H9 (cell line): ENCODE measurements around the gene STXBP1. TPM values are rescaled to one million over a fixed set of nuclear protein-coding genes. Genes with fewer than 3 reads are reported as not detected.

Experiments
- DNase-seq: peaks from one replicate; pipeline ENCODE4 v3.0.0-alpha.2; 2017
- H2AFZ ChIP-seq: one replicate; pipeline ENCODE4 v1.6.1; 2013; ENCODE audit warnings: mild to moderate bottlenecking, low read length, control low read depth, moderate library complexity
- H2AK5ac ChIP-seq: 2 replicates; pipeline ENCODE4 v1.6.1; 2013; ENCODE audit warnings: low read length, control low read depth, mixed read lengths; ENCODE audit not compliant: insufficient read length
- H2BK120ac ChIP-seq: one replicate; pipeline ENCODE4 v1.6.1; 2013; ENCODE audit warnings: low read depth, mild to moderate bottlenecking, low read length, control low read depth, inconsistent platforms; ENCODE audit not compliant: poor library complexity, severe bottlenecking
- H2BK12ac ChIP-seq: 2 replicates; pipeline ENCODE4 v1.6.1; 2013; ENCODE audit warnings: low read length, control low read depth, mixed read lengths, low read depth; ENCODE audit not compliant: insufficient read length
- H2BK15ac ChIP-seq: 2 replicates; pipeline ENCODE4 v1.6.1; 2013; ENCODE audit warnings: low read depth, low read length, control low read depth
- H2BK20ac ChIP-seq: one replicate; pipeline ENCODE4 v1.6.1; 2013; ENCODE audit warnings: low read depth, mild to moderate bottlenecking, low read length, control low read depth, inconsistent platforms; ENCODE audit not compliant: poor library complexity, severe bottlenecking
- H2BK5ac ChIP-seq: 2 replicates; pipeline ENCODE4 v1.6.1; 2013; ENCODE audit warnings: low read length, control low read depth, mixed read lengths; ENCODE audit not compliant: insufficient read length
- H3K14ac ChIP-seq: 2 replicates; pipeline ENCODE4 v1.6.1; 2013; ENCODE audit warnings: low read length, control low read depth; ENCODE audit not compliant: insufficient read depth
- H3K18ac ChIP-seq: 2 replicates; pipeline ENCODE4 v1.6.1; 2013; ENCODE audit warnings: low read depth, mild to moderate bottlenecking, mixed read lengths, low read length, control low read depth; ENCODE audit not compliant: insufficient read length
- H3K23ac ChIP-seq: 2 replicates; pipeline ENCODE4 v1.6.1; 2013; ENCODE audit warnings: low read length, control low read depth, mixed read lengths, low read depth; ENCODE audit not compliant: insufficient read length
- H3K23me2 ChIP-seq: 2 replicates; pipeline ENCODE4 v1.6.1; 2013; ENCODE audit warnings: low read depth, mild to moderate bottlenecking, mixed read lengths, low read length, control low read depth; ENCODE audit not compliant: insufficient read length, poor library complexity, severe bottlenecking
- H3K27ac ChIP-seq: 2 replicates; pipeline ENCODE4 v1.5.1; 2013; ENCODE audit warnings: low read length, control low read depth, mixed read lengths, low read depth; ENCODE audit not compliant: insufficient read length
- H3K27me3 ChIP-seq: 2 replicates; pipeline ENCODE4 v1.6.1; 2013; ENCODE audit warnings: low read length, control low read depth, inconsistent platforms; ENCODE audit not compliant: insufficient read depth
- H3K4ac ChIP-seq: 2 replicates; pipeline ENCODE4 v1.6.1; 2013; ENCODE audit warnings: low read depth, mild to moderate bottlenecking, control low read depth, inconsistent platforms, low read length, moderate library complexity
- H3K4me1 ChIP-seq: 2 replicates; pipeline ENCODE4 v1.6.1; 2013; ENCODE audit warnings: low read length, control low read depth, inconsistent platforms; ENCODE audit not compliant: insufficient read depth
- H3K4me2 ChIP-seq: 2 replicates; pipeline ENCODE4 v1.6.1; 2013; ENCODE audit warnings: low read length, control low read depth, mixed read lengths; ENCODE audit not compliant: insufficient read length, insufficient read depth
- H3K56ac ChIP-seq: 2 replicates; pipeline ENCODE4 v1.6.1; 2013; ENCODE audit warnings: low read depth, mild to moderate bottlenecking, mixed read lengths, low read length, control low read depth; ENCODE audit not compliant: insufficient read length
- H3K79me1 ChIP-seq: 2 replicates; pipeline ENCODE4 v1.6.1; 2013; ENCODE audit warnings: low read depth, mild to moderate bottlenecking, moderate library complexity, low read length, control low read depth, inconsistent platforms; ENCODE audit not compliant: insufficient read depth, poor library complexity, severe bottlenecking
- H3K79me2 ChIP-seq: 2 replicates; pipeline ENCODE4 v1.6.1; 2013; ENCODE audit warnings: low read length, control low read depth, inconsistent platforms; ENCODE audit not compliant: insufficient read depth
- H3K9ac ChIP-seq: 2 replicates; pipeline ENCODE4 v1.6.1; 2013; ENCODE audit warnings: low read length, control low read depth, mixed read lengths; ENCODE audit not compliant: insufficient read length; ENCODE audit errors: extremely low read depth
- H3K9me3 ChIP-seq: one replicate; pipeline ENCODE4 v1.6.1; 2013; ENCODE audit warnings: low read depth, low read length, inconsistent platforms; ENCODE audit not compliant: control insufficient read depth
- H3T11ph ChIP-seq: one replicate; pipeline ENCODE4 v1.6.1; 2013; ENCODE audit warnings: mild to moderate bottlenecking, low read length, control low read depth, inconsistent platforms
- H4K20me1 ChIP-seq: one replicate; pipeline ENCODE4 v1.6.1; 2013; ENCODE audit not compliant: control insufficient read depth, insufficient read length, insufficient read depth
- H4K5ac ChIP-seq: 2 replicates; pipeline ENCODE4 v1.6.1; 2013; ENCODE audit warnings: low read depth, mild to moderate bottlenecking, mixed read lengths, low read length, control low read depth; ENCODE audit not compliant: insufficient read length
- H4K8ac ChIP-seq: replicated peaks from 2 replicates; pipeline ENCODE4 v1.6.1; 2013; ENCODE audit warnings: low read length, control low read depth, mixed read lengths, low read depth; ENCODE audit not compliant: insufficient read length
- H4K91ac ChIP-seq: 2 replicates; pipeline ENCODE4 v1.6.1; 2013; ENCODE audit warnings: low read depth, mild to moderate bottlenecking, moderate library complexity, mixed read lengths, low read length, control low read depth; ENCODE audit not compliant: insufficient read length
- H3K27ac Mint-ChIP-seq, 3 experiments: 2 replicates in 2 of 3; 3 replicates in 1 of 3; pipeline ENCODE4 v1.8.0; 2020 to 2021; ENCODE audit warnings: mixed read lengths in 3 of 3, mild to moderate bottlenecking in 1 of 3, moderate library complexity in 1 of 3
- H3K27me3 Mint-ChIP-seq: 2 replicates; pipeline ENCODE4 v1.8.0; 2021; ENCODE audit warnings: low read depth, mild to moderate bottlenecking, moderate library complexity, mixed read lengths
- H3K36me3 Mint-ChIP-seq, 3 experiments: 2 replicates in 2 of 3; 3 replicates in 1 of 3; pipeline ENCODE4 v1.8.0; 2020 to 2021; ENCODE audit warnings: low read depth in 3 of 3, mixed read lengths in 3 of 3; ENCODE audit not compliant: insufficient read depth in 1 of 3
- H3K4me1 Mint-ChIP-seq, 2 experiments: 2 replicates each; pipeline ENCODE4 v1.8.0; 2020; ENCODE audit warnings: mixed read lengths in 2 of 2
- H3K4me3 Mint-ChIP-seq, 2 experiments: 2 replicates in 1 of 2; 3 replicates in 1 of 2; pipeline ENCODE4 v1.8.0; 2020 to 2021; ENCODE audit warnings: mild to moderate bottlenecking in 2 of 2, mixed read lengths in 2 of 2, moderate library complexity in 1 of 2
- H3K9me3 Mint-ChIP-seq, 2 experiments: 2 replicates in 1 of 2; 3 replicates in 1 of 2; pipeline ENCODE4 v1.8.0; 2020; ENCODE audit warnings: mild to moderate bottlenecking in 2 of 2, mixed read lengths in 2 of 2, moderate library complexity in 1 of 2
- WGBS: extraction: QIAGEN DNeasy Blood & Tissue Kit; methylation state at CpG from one replicate; pipeline ENCODE4 v1.1.7; 2013; ENCODE audit warnings: missing lambda C conversion rate, low lambda C conversion rate, mixed read lengths; ENCODE audit not compliant: insufficient read length; ENCODE audit errors: extremely low coverage; 5-methylcytosine and 5-hydroxymethylcytosine counted together
- total RNA-seq: library from RNA; stranded (reverse); gene quantifications from 2 replicates; pipeline ENCODE4 v1.2.1, GENCODE V29; 2021
- TF ChIP-seq, protein P1 (sequence below): fragments of 200-600 bp; sonication (generic); conservative IDR thresholded peaks from 3 replicates; pipeline ENCODE4 v1.8.0; 2021; ENCODE audit warnings: antibody characterized with exemption, mild to moderate bottlenecking

Gene STXBP1
- total RNA-seq, 1 experiment from 2014 or later = 22.3 TPM

DNA sequence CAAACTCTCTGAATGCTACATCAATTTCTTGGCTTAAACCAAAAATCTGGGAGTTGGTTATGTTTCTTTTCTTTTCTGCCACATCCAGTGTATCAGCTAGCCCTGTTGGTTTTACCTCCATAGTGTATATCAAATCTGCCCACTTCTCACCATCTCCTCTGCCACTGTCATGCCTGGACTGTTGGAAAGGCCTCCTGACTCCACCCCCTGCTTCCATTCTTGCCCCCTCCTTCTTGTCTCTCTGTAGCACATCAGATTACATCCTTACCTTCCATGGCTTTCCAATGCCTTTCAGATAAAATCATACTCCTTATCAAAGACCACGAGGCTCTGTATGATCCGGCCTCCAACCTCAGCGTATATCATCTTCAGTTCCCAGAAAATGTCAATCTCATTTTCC is 35.4 kb downstream of the STXBP1 start:
- no peak overlapping the region for H3K23ac ChIP-seq
- no peaks in the 10 kb centered on the region for H3K79me1 ChIP-seq
- H2AFZ ChIP-seq = no peak overlapping the region
- no peak overlapping the region for H3K4me2 ChIP-seq
- no peak for DNase-seq
- Mint-ChIP-seq H3K36me3 (peaks cover 0 to 2% (median 0%) of the 10 kb centered on the region in 3 experiments; a peak in 3 of 7 replicates), H3K27me3 (no peaks in the 10 kb centered on the region), H3K9me3 (no peaks in the 10 kb centered on the region), H3K4me1 (peaks cover 20 to 33% of the 10 kb centered on the region in 2 experiments), H3K4me3 (no peak overlapping the region), H3K27ac (no peak overlapping the region)
- no peak overlapping the region for H2BK15ac ChIP-seq
- no peak overlapping the region for H2BK120ac ChIP-seq
- no peaks in the 10 kb centered on the region for H3K79me2 ChIP-seq
- H3K4ac ChIP-seq = no peak overlapping the region
- no peak overlapping the region for H2BK12ac ChIP-seq
- H3K9ac ChIP-seq = no peak overlapping the region
- no peak overlapping the region for H3K18ac ChIP-seq
- no peak overlapping the region for H4K91ac ChIP-seq
- H3K14ac ChIP-seq = no peak overlapping the region
- no CpG with 5 or more reads among the region's 3 CpGs for WGBS
- H2BK20ac ChIP-seq = no peak overlapping the region
- H3K27me3 ChIP-seq = no peaks in the 10 kb centered on the region
- TF ChIP-seq, protein P1, sequence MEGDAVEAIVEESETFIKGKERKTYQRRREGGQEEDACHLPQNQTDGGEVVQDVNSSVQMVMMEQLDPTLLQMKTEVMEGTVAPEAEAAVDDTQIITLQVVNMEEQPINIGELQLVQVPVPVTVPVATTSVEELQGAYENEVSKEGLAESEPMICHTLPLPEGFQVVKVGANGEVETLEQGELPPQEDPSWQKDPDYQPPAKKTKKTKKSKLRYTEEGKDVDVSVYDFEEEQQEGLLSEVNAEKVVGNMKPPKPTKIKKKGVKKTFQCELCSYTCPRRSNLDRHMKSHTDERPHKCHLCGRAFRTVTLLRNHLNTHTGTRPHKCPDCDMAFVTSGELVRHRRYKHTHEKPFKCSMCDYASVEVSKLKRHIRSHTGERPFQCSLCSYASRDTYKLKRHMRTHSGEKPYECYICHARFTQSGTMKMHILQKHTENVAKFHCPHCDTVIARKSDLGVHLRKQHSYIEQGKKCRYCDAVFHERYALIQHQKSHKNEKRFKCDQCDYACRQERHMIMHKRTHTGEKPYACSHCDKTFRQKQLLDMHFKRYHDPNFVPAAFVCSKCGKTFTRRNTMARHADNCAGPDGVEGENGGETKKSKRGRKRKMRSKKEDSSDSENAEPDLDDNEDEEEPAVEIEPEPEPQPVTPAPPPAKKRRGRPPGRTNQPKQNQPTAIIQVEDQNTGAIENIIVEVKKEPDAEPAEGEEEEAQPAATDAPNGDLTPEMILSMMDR = no peak
- H4K20me1 ChIP-seq = no peaks in the 10 kb centered on the region
- H3K23me2 ChIP-seq = no peaks in the 10 kb centered on the region
- H3T11ph ChIP-seq = no peak overlapping the region
- H3K4me1 ChIP-seq = peaks cover 3% of the 10 kb centered on the region; the same call in 1 of the 2 replicates
- H3K27ac ChIP-seq = no peak overlapping the region
- no peak overlapping the region for H3K56ac ChIP-seq
- no peak overlapping the region for H2BK5ac ChIP-seq
- no peak overlapping the region for H4K8ac ChIP-seq
- H2AK5ac ChIP-seq = no peak overlapping the region
- H4K5ac ChIP-seq = no peak overlapping the region
- no peaks in the 10 kb centered on the region for H3K9me3 ChIP-seq
